Embryonic facial prominence (tissue), 1 donor: ENCODE data around the gene IGF1R.

ENCODE experiments used
- DNase-seq: peaks from one replicate; pipeline ENCODE4 v3.0.0-alpha.2; 2016; ENCODE audit errors: extremely low spot score

Gene IGF1R

GRCh38 chr15:98703126-98703685, 54.9 kb downstream of the IGF1R start:
- DNase-seq = no peak

GRCh38 chr15:98705070-98705469, 56.7 kb downstream of the IGF1R start:
- DNase-seq = no peak

GRCh38 chr15:98706387-98706786, 58.0 kb downstream of the IGF1R start:
- DNase-seq = no peak

- DNase-seq = no peak
Observed at GRCh38 chr15:98706986-98707385, 58.6 kb downstream of the IGF1R start.

- DNase-seq = no peak
Observed at GRCh38 chr15:98708037-98708590, 59.8 kb downstream of the IGF1R start.

- no peak for DNase-seq
Observed at GRCh38 chr15:98711810-98712209, 63.5 kb downstream of the IGF1R start.

- no peak for DNase-seq
Observed at GRCh38 chr15:98712845-98713584, 64.7 kb downstream of the IGF1R start.

- no peak for DNase-seq
Observed at GRCh38 chr15:98713585-98714001, 65.3 kb downstream of the IGF1R start.

- DNase-seq = no peak
Observed at GRCh38 chr15:98714922-98715321, 66.6 kb downstream of the IGF1R start.

- no peak for DNase-seq
Observed at GRCh38 chr15:98715401-98715800, 67.1 kb downstream of the IGF1R start.

- DNase-seq = no peak
Observed at GRCh38 chr15:98715890-98716443, 67.6 kb downstream of the IGF1R start.

- no peak for DNase-seq
Observed at GRCh38 chr15:98717371-98717770, 69.0 kb downstream of the IGF1R start.

GRCh38 chr15:98717942-98718341, 69.6 kb downstream of the IGF1R start:
- no peak for DNase-seq

- no peak for DNase-seq
Observed at GRCh38 chr15:98718426-98719136, 70.2 kb downstream of the IGF1R start.

GRCh38 chr15:98719137-98719740, 70.9 kb downstream of the IGF1R start:
- DNase-seq = no peak

GRCh38 chr15:98720031-98720430, 71.7 kb downstream of the IGF1R start:
- DNase-seq = no peak

- no peak for DNase-seq
Observed at GRCh38 chr15:98720577-98721565, 72.5 kb downstream of the IGF1R start.

GRCh38 chr15:98722209-98722608, 73.9 kb downstream of the IGF1R start:
- no peak for DNase-seq

GRCh38 chr15:98722645-98723044, 74.3 kb downstream of the IGF1R start:
- DNase-seq = no peak

GRCh38 chr15:98723195-98723594, 74.9 kb downstream of the IGF1R start:
- DNase-seq = no peak

GRCh38 chr15:98724048-98724447, 75.7 kb downstream of the IGF1R start:
- DNase-seq = no peak
